WTC11 (cell line): ENCODE data around the gene CCDC68. TPM values are rescaled to one million over a fixed set of nuclear protein-coding genes. Genes with fewer than 3 reads are reported as not detected.

Experiments
- ATAC-seq: fragments of 200-7000 bp; cut with Tn5 transposase; 2 replicates; pipeline ENCODE4 v1.10.0; 2021; ENCODE audit warnings: mild to moderate bottlenecking, moderate library complexity
- CTCF ChIA-PET: fragments of 300-600 bp; sonication (Branson Sonifier 250); formaldehyde crosslinking; loops from one replicate; lab custom pipeline; 2021; ENCODE audit warnings: antibody characterized with exemption; lab: Charles Lee
- POLR2A ChIA-PET: fragments of 350-600 bp; sonication (Branson Sonifier 250); formaldehyde crosslinking; loops from one replicate; lab custom pipeline; 2021; ENCODE audit warnings: antibody characterized with exemption; lab: Charles Lee
- DNase-seq: peaks from one replicate; pipeline ENCODE4 v3.0.0; 2021; ENCODE audit warnings: low spot score
- H3K27ac Mint-ChIP-seq: 2 replicates; pipeline ENCODE4 v1.8.0; 2021; ENCODE audit warnings: mixed read lengths
- H3K27me3 Mint-ChIP-seq: 2 replicates; pipeline ENCODE4 v1.8.0; 2021; ENCODE audit warnings: low read depth, mild to moderate bottlenecking, moderate library complexity, mixed read lengths
- H3K36me3 Mint-ChIP-seq: 2 replicates; pipeline ENCODE4 v1.8.0; 2021; ENCODE audit warnings: mixed read lengths
- H3K4me1 Mint-ChIP-seq: 2 replicates; pipeline ENCODE4 v1.8.0; 2022; ENCODE audit warnings: mixed read lengths
- H3K4me3 Mint-ChIP-seq: 2 replicates; pipeline ENCODE4 v1.8.0; 2021; ENCODE audit warnings: mild to moderate bottlenecking, moderate library complexity, mixed read lengths
- H3K9me3 Mint-ChIP-seq: 2 replicates; pipeline ENCODE4 v1.8.0; 2021; ENCODE audit warnings: mixed read lengths
- ATF1 ChIP-seq: sonication (generic); formaldehyde crosslinking; IDR thresholded peaks from 2 replicates; pipeline ENCODE4 v1.8.1; 2023; ENCODE audit warnings: mild to moderate bottlenecking, moderate library complexity, missing genetic modification reagents
- CBFB ChIP-seq: sonication (generic); formaldehyde crosslinking; IDR thresholded peaks from 2 replicates; pipeline ENCODE4 v1.8.1; 2022; ENCODE audit warnings: mild to moderate bottlenecking, low read depth, missing genetic modification reagents
- CREB1 ChIP-seq: sonication (generic); formaldehyde crosslinking; IDR thresholded peaks from 2 replicates; pipeline ENCODE4 v1.8.0; 2023; ENCODE audit warnings: mild to moderate bottlenecking, missing genetic modification reagents
- ESRRA ChIP-seq: sonication (generic); formaldehyde crosslinking; IDR thresholded peaks from 2 replicates; pipeline ENCODE4 v1.8.1; 2022; ENCODE audit warnings: mild to moderate bottlenecking, missing genetic modification reagents, borderline replicate concordance
- GABPB1 ChIP-seq: sonication (generic); formaldehyde crosslinking; IDR thresholded peaks from 2 replicates; pipeline ENCODE4 v1.8.1; 2023; ENCODE audit warnings: mild to moderate bottlenecking, missing genetic modification reagents
- HMGA2 ChIP-seq: fragments of 250-450 bp; sonication (Bioruptor Pico); IDR thresholded peaks from 2 replicates; pipeline ENCODE4 v1.4.0; 2021; ENCODE audit warnings: mild to moderate bottlenecking, moderate library complexity
- NR3C1 ChIP-seq: sonication (generic); formaldehyde crosslinking; conservative IDR thresholded peaks from 2 replicates; pipeline ENCODE4 v1.8.1; 2023; ENCODE audit warnings: low read depth, mild to moderate bottlenecking, missing genetic modification reagents
- OVOL2 ChIP-seq: fragments of 250-450 bp; sonication (Bioruptor Pico); IDR thresholded peaks from 2 replicates; pipeline ENCODE4 v1.9.0; 2021; ENCODE audit warnings: mild to moderate bottlenecking, borderline replicate concordance
- SP1 ChIP-seq: sonication (generic); formaldehyde crosslinking; conservative IDR thresholded peaks from 2 replicates; pipeline ENCODE4 v1.8.1; 2022; ENCODE audit warnings: missing genetic modification reagents
- TCF7 ChIP-seq: sonication (generic); formaldehyde crosslinking; IDR thresholded peaks from 2 replicates; pipeline ENCODE4 v1.8.0; 2022; ENCODE audit warnings: mild to moderate bottlenecking, low read depth, missing genetic modification reagents, moderate library complexity
- ZNF121 ChIP-seq: sonication (generic); formaldehyde crosslinking; IDR thresholded peaks from 2 replicates; pipeline ENCODE4 v1.8.0; 2023; ENCODE audit warnings: missing genetic modification reagents
- ZNF423 ChIP-seq: fragments of 250-450 bp; sonication (Bioruptor Pico); IDR thresholded peaks from 2 replicates; pipeline ENCODE4 v2.1.2; 2022; ENCODE audit warnings: mild to moderate bottlenecking, moderate library complexity
- total RNA-seq: library from RNA; stranded (reverse); gene quantifications from 3 replicates; pipeline ENCODE4 v1.2.3, GENCODE V29; 2021
- TF ChIP-seq, protein P1 (sequence below): sonication (generic); formaldehyde crosslinking; IDR thresholded peaks from 2 replicates; pipeline ENCODE4 v1.8.1; 2023; ENCODE audit warnings: mild to moderate bottlenecking, moderate library complexity, missing genetic modification reagents
- TF ChIP-seq, protein P2 (sequence below): fragments of 250-450 bp; sonication (Bioruptor Pico); IDR thresholded peaks from 2 replicates; pipeline ENCODE4 v2.1.2; 2022; ENCODE audit warnings: mild to moderate bottlenecking, moderate library complexity
- TF ChIP-seq, protein P3 (sequence below): sonication (generic); formaldehyde crosslinking; IDR thresholded peaks from 2 replicates; pipeline ENCODE4 v1.8.0; 2022; ENCODE audit warnings: mild to moderate bottlenecking, missing genetic modification reagents
- TF ChIP-seq, protein P4 (sequence below): sonication (generic); formaldehyde crosslinking; IDR thresholded peaks from 2 replicates; pipeline ENCODE4 v1.8.1; 2023; ENCODE audit warnings: mild to moderate bottlenecking, missing genetic modification reagents, borderline replicate concordance
- TF ChIP-seq, protein P5 (sequence below): fragments of 250-450 bp; sonication (Bioruptor Pico); IDR thresholded peaks from 2 replicates; pipeline ENCODE4 v1.9.0; 2021; ENCODE audit warnings: mild to moderate bottlenecking
- TF ChIP-seq, protein P6 (sequence below): sonication (generic); formaldehyde crosslinking; IDR thresholded peaks from 2 replicates; pipeline ENCODE4 v1.8.1; 2022; ENCODE audit warnings: low read depth, missing genetic modification reagents, borderline replicate concordance
- TF ChIP-seq, protein P7 (sequence below): fragments of 250-450 bp; sonication (Bioruptor Pico); IDR thresholded peaks from 2 replicates; pipeline ENCODE4 v1.9.0; 2021; ENCODE audit warnings: mild to moderate bottlenecking, borderline replicate concordance
- TF ChIP-seq, protein P8 (sequence below): sonication (generic); formaldehyde crosslinking; IDR thresholded peaks from 2 replicates; pipeline ENCODE4 v1.8.1; 2023; ENCODE audit warnings: mild to moderate bottlenecking, missing genetic modification reagents, moderate library complexity

The CCDC68 gene
- total RNA-seq, 1 experiment from 2014 or later = 0.92 TPM

DNA sequence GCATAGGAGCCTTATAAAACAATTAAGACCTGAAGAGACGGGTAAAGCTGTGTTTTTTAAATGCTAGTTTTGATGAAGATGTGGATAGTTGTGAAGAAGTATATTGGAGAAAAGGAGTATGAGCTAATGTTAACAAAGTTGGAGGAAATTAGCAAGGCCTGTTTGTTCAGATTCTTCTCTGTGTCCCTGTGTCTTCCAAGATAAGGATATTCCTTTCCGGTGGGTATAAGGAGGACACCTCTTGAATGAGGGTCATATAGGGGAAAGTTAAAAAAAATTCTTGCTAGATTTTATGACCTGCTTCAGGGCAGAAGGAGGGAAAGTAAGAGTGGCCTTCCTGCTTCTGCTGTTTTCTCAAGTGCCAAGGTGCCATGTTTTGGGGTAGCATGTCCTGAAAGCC, 59.0 kb downstream of the CCDC68 start (continued):
- TF ChIP-seq, protein P1, sequence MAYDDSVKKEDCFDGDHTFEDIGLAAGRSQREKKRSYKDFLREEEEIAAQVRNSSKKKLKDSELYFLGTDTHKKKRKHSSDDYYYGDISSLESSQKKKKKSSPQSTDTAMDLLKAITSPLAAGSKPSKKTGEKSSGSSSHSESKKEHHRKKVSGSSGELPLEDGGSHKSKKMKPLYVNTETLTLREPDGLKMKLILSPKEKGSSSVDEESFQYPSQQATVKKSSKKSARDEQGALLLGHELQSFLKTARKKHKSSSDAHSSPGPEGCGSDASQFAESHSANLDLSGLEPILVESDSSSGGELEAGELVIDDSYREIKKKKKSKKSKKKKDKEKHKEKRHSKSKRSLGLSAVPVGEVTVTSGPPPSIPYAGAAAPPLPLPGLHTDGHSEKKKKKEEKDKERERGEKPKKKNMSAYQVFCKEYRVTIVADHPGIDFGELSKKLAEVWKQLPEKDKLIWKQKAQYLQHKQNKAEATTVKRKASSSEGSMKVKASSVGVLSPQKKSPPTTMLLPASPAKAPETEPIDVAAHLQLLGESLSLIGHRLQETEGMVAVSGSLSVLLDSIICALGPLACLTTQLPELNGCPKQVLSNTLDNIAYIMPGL (CRISPR knock-in tag) = no peak
- TF ChIP-seq, protein P2, sequence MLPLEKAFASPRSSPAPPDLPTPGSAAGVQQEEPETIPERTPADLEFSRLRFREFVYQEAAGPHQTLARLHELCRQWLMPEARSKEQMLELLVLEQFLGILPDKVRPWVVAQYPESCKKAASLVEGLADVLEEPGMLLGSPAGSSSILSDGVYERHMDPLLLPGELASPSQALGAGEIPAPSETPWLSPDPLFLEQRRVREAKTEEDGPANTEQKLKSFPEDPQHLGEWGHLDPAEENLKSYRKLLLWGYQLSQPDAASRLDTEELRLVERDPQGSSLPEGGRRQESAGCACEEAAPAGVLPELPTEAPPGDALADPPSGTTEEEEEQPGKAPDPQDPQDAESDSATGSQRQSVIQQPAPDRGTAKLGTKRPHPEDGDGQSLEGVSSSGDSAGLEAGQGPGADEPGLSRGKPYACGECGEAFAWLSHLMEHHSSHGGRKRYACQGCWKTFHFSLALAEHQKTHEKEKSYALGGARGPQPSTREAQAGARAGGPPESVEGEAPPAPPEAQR = no peak
- TF ChIP-seq ZNF423 = no peak
- TF ChIP-seq ESRRA (CRISPR knock-in tag) = no peak
- TF ChIP-seq, protein P3, sequence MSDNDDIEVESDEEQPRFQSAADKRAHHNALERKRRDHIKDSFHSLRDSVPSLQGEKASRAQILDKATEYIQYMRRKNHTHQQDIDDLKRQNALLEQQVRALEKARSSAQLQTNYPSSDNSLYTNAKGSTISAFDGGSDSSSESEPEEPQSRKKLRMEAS (CRISPR knock-in tag) = no peak
- TF ChIP-seq, protein P4, sequence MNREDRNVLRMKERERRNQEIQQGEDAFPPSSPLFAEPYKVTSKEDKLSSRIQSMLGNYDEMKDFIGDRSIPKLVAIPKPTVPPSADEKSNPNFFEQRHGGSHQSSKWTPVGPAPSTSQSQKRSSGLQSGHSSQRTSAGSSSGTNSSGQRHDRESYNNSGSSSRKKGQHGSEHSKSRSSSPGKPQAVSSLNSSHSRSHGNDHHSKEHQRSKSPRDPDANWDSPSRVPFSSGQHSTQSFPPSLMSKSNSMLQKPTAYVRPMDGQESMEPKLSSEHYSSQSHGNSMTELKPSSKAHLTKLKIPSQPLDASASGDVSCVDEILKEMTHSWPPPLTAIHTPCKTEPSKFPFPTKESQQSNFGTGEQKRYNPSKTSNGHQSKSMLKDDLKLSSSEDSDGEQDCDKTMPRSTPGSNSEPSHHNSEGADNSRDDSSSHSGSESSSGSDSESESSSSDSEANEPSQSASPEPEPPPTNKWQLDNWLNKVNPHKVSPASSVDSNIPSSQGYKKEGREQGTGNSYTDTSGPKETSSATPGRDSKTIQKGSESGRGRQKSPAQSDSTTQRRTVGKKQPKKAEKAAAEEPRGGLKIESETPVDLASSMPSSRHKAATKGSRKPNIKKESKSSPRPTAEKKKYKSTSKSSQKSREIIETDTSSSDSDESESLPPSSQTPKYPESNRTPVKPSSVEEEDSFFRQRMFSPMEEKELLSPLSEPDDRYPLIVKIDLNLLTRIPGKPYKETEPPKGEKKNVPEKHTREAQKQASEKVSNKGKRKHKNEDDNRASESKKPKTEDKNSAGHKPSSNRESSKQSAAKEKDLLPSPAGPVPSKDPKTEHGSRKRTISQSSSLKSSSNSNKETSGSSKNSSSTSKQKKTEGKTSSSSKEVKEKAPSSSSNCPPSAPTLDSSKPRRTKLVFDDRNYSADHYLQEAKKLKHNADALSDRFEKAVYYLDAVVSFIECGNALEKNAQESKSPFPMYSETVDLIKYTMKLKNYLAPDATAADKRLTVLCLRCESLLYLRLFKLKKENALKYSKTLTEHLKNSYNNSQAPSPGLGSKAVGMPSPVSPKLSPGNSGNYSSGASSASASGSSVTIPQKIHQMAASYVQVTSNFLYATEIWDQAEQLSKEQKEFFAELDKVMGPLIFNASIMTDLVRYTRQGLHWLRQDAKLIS (CRISPR knock-in tag) = no peak
- no peak for TF ChIP-seq OVOL2 (CRISPR knock-in tag)

DNA sequence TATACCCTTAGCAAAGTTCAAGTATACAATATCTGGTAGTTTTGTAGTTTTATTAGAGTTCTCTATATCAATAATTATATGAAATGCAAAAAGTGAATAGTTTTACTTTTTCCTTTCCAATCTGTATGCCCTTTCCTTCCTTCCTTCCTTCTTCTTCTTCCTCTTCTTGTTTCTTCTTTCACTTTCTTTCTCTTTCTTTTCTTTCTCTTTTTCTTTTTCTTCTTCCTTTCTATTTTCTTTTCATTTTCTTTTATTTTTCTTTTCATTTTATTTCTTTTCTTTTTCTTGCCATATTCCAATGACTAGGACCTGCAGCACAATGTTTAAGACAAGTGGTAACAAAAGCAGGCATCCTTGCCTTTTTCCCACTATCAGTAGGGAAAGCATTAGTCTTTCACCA, 59.8 kb downstream of the CCDC68 start:
- no peak overlapping the region for H3K27ac Mint-ChIP-seq
- peaks cover 8% of the 10 kb centered on the region for H3K4me1 Mint-ChIP-seq
- ATAC-seq (no peak), DNase-seq (no peak)
- H3K27me3 Mint-ChIP-seq = no peaks in the 10 kb centered on the region
- peaks cover 3% of the 10 kb centered on the region; the same call in 1 of the 2 replicates for H3K9me3 Mint-ChIP-seq
- CTCF ChIA-PET = no interaction called here
- POLR2A ChIA-PET = no interaction called here
- H3K36me3 Mint-ChIP-seq = no peaks in the 10 kb centered on the region
- H3K4me3 Mint-ChIP-seq = no peak overlapping the region
- TF ChIP-seq, protein P5, sequence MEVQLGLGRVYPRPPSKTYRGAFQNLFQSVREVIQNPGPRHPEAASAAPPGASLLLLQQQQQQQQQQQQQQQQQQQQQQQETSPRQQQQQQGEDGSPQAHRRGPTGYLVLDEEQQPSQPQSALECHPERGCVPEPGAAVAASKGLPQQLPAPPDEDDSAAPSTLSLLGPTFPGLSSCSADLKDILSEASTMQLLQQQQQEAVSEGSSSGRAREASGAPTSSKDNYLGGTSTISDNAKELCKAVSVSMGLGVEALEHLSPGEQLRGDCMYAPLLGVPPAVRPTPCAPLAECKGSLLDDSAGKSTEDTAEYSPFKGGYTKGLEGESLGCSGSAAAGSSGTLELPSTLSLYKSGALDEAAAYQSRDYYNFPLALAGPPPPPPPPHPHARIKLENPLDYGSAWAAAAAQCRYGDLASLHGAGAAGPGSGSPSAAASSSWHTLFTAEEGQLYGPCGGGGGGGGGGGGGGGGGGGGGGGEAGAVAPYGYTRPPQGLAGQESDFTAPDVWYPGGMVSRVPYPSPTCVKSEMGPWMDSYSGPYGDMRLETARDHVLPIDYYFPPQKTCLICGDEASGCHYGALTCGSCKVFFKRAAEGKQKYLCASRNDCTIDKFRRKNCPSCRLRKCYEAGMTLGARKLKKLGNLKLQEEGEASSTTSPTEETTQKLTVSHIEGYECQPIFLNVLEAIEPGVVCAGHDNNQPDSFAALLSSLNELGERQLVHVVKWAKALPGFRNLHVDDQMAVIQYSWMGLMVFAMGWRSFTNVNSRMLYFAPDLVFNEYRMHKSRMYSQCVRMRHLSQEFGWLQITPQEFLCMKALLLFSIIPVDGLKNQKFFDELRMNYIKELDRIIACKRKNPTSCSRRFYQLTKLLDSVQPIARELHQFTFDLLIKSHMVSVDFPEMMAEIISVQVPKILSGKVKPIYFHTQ = no peak
- no peak for TF ChIP-seq SP1 (CRISPR knock-in tag)
- TF ChIP-seq ZNF121 (CRISPR knock-in tag) = no peak
- no peak for TF ChIP-seq ATF1 (CRISPR knock-in tag)
- TF ChIP-seq, protein P6, sequence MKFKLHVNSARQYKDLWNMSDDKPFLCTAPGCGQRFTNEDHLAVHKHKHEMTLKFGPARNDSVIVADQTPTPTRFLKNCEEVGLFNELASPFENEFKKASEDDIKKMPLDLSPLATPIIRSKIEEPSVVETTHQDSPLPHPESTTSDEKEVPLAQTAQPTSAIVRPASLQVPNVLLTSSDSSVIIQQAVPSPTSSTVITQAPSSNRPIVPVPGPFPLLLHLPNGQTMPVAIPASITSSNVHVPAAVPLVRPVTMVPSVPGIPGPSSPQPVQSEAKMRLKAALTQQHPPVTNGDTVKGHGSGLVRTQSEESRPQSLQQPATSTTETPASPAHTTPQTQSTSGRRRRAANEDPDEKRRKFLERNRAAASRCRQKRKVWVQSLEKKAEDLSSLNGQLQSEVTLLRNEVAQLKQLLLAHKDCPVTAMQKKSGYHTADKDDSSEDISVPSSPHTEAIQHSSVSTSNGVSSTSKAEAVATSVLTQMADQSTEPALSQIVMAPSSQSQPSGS (CRISPR knock-in tag) = no peak
- TF ChIP-seq CREB1 (CRISPR knock-in tag) = no peak
- TF ChIP-seq, protein P3 (CRISPR knock-in tag) = no peak
- TF ChIP-seq CBFB = no peak
- no peak for TF ChIP-seq GABPB1 (CRISPR knock-in tag)
- no peak for TF ChIP-seq TCF7 (CRISPR knock-in tag)
- no peak for TF ChIP-seq NR3C1 (CRISPR knock-in tag)
- TF ChIP-seq, protein P7, sequence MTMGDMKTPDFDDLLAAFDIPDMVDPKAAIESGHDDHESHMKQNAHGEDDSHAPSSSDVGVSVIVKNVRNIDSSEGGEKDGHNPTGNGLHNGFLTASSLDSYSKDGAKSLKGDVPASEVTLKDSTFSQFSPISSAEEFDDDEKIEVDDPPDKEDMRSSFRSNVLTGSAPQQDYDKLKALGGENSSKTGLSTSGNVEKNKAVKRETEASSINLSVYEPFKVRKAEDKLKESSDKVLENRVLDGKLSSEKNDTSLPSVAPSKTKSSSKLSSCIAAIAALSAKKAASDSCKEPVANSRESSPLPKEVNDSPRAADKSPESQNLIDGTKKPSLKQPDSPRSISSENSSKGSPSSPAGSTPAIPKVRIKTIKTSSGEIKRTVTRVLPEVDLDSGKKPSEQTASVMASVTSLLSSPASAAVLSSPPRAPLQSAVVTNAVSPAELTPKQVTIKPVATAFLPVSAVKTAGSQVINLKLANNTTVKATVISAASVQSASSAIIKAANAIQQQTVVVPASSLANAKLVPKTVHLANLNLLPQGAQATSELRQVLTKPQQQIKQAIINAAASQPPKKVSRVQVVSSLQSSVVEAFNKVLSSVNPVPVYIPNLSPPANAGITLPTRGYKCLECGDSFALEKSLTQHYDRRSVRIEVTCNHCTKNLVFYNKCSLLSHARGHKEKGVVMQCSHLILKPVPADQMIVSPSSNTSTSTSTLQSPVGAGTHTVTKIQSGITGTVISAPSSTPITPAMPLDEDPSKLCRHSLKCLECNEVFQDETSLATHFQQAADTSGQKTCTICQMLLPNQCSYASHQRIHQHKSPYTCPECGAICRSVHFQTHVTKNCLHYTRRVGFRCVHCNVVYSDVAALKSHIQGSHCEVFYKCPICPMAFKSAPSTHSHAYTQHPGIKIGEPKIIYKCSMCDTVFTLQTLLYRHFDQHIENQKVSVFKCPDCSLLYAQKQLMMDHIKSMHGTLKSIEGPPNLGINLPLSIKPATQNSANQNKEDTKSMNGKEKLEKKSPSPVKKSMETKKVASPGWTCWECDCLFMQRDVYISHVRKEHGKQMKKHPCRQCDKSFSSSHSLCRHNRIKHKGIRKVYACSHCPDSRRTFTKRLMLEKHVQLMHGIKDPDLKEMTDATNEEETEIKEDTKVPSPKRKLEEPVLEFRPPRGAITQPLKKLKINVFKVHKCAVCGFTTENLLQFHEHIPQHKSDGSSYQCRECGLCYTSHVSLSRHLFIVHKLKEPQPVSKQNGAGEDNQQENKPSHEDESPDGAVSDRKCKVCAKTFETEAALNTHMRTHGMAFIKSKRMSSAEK (CRISPR knock-in tag) = no peak
- TF ChIP-seq, protein P8, sequence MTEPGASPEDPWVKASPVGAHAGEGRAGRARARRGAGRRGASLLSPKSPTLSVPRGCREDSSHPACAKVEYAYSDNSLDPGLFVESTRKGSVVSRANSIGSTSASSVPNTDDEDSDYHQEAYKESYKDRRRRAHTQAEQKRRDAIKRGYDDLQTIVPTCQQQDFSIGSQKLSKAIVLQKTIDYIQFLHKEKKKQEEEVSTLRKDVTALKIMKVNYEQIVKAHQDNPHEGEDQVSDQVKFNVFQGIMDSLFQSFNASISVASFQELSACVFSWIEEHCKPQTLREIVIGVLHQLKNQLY (CRISPR knock-in tag) = no peak
- TF ChIP-seq HMGA2 = no peak
